Cerebellar nuclear complex (tissue), 1 donor: ENCODE measurements around the gene PODXL2.
"Not testable (repeated sequence)": the region's sequence is repeated elsewhere in the genome, so short reads cannot be mapped to it uniquely, and the experiment has no call there.

ENCODE experiments used
- DNase-seq, 2 experiments: peaks; one replicate each; lab custom pipeline; 2025; lab: John Stamatoyannopoulos, UW

The PODXL2 gene

GRCh38 chr3:127630811-127631714 lies 2.1 kb downstream of the PODXL2 start:
- DNase-seq, result no peak

GRCh38 chr3:127632035-127632820 lies 3.2 kb downstream of the PODXL2 start:
- no peak for DNase-seq

GRCh38 chr3:127634653-127635052 lies 5.7 kb downstream of the PODXL2 start:
- no peak for DNase-seq

GRCh38 chr3:127637546-127637945 lies 8.6 kb downstream of the PODXL2 start:
- no peak for DNase-seq

GRCh38 chr3:127637971-127638370 lies 9.0 kb downstream of the PODXL2 start:
- no peak for DNase-seq

- no peak for DNase-seq
These were observed 10.4 kb downstream of the PODXL2 start for GRCh38 chr3:127639173-127640041.

- DNase-seq, result no peak
These were observed 11.0 kb downstream of the PODXL2 start for GRCh38 chr3:127640042-127640355.

GRCh38 chr3:127644641-127645370 lies 15.8 kb downstream of the PODXL2 start:
- DNase-seq, result no peak

GRCh38 chr3:127645371-127646015 lies 16.5 kb downstream of the PODXL2 start:
- DNase-seq, result no peak

GRCh38 chr3:127646501-127647046 lies 17.6 kb downstream of the PODXL2 start:
- DNase-seq, result no peak

GRCh38 chr3:127647166-127647844 lies 18.3 kb downstream of the PODXL2 start:
- no peak for DNase-seq

- no peak for DNase-seq
These were observed 18.8 kb downstream of the PODXL2 start for GRCh38 chr3:127647845-127648204.

- no peak for DNase-seq
These were observed 21.3 kb downstream of the PODXL2 start for GRCh38 chr3:127650236-127650635.

- no peak for DNase-seq
These were observed 22.7 kb downstream of the PODXL2 start for GRCh38 chr3:127651516-127652172.

- DNase-seq, result peak in 1 of 2 experiments; percentile 4
These were observed 23.4 kb downstream of the PODXL2 start for GRCh38 chr3:127652246-127652995.

GRCh38 chr3:127654374-127654773 lies 25.4 kb downstream of the PODXL2 start:
- DNase-seq, result no peak

GRCh38 chr3:127654993-127655392 lies 26.0 kb downstream of the PODXL2 start:
- DNase-seq, result not testable (repeated sequence)

GRCh38 chr3:127655641-127656040 lies 26.7 kb downstream of the PODXL2 start:
- DNase-seq, result no peak

- DNase-seq, result no peak
These were observed 27.9 kb downstream of the PODXL2 start for GRCh38 chr3:127656906-127657305.
